Measurements from ENCODE around the gene VIPAS39.

- TF ChIP-seq CTCF (conservative IDR thresholded peaks at IDR 0.05) (peak; percentile 33), ZFX (IDR thresholded peaks at IDR 0.05) (peak; percentile 91)
Measured at GRCh38 chr14:77376771-77377501, 80.5 kb downstream of the VIPAS39 start, which contains the start of the genes SAMD15 and TMED8.
